Anterior cingulate cortex (tissue), 58 donors: Measurements from ENCODE around the gene NKTR.
A peak's percentile ranks its signal among the peaks of the same experiment; 100 is the strongest.
"Not testable (repeated sequence)": the region's sequence is repeated elsewhere in the genome, so short reads cannot be mapped to it uniquely, and the experiment has no call there.

ENCODE experiments used
- DNase-seq, 58 donors: peaks; one replicate each; lab custom pipeline; 2025; lab: John Stamatoyannopoulos, UW

The NKTR gene

GRCh38 chr3:42593635-42594034, 6.9 kb upstream of the NKTR start:
- DNase-seq, result no peak

- no peak for DNase-seq
These were observed 4.8 kb upstream of the NKTR start for GRCh38 chr3:42595682-42596081.

- not testable (repeated sequence) for DNase-seq
These were observed 3.4 kb upstream of the NKTR start for GRCh38 chr3:42597098-42597497.

- DNase-seq, result peak in 38 of 58 donors; percentile 23 to 82 (median 61)
These were observed 631 bp downstream of the NKTR start for GRCh38 chr3:42600958-42601675.

- DNase-seq, result no peak
These were observed 1.6 kb downstream of the NKTR start for GRCh38 chr3:42601896-42602581.

- no peak for DNase-seq
These were observed 2.5 kb downstream of the NKTR start for GRCh38 chr3:42602961-42603360.

- DNase-seq, result peak in 1 of 58 donors; percentile 18
These were observed 5.2 kb downstream of the NKTR start for GRCh38 chr3:42605546-42606173.

GRCh38 chr3:42608581-42608980, 8.1 kb downstream of the NKTR start:
- no peak for DNase-seq

- no peak for DNase-seq
These were observed 10.5 kb downstream of the NKTR start for GRCh38 chr3:42610976-42611375.

- no peak for DNase-seq
These were observed 11.7 kb downstream of the NKTR start for GRCh38 chr3:42612217-42612616.

- no peak for DNase-seq
These were observed 12.4 kb downstream of the NKTR start for GRCh38 chr3:42612928-42613327.

- no peak for DNase-seq
These were observed 13.0 kb downstream of the NKTR start for GRCh38 chr3:42613462-42613861.

GRCh38 chr3:42631620-42632019, 31.1 kb downstream of the NKTR start:
- no peak for DNase-seq

- no peak for DNase-seq
These were observed 31.7 kb downstream of the NKTR start for GRCh38 chr3:42632146-42632545.

GRCh38 chr3:42633544-42633943, 33.1 kb downstream of the NKTR start:
- no peak for DNase-seq

GRCh38 chr3:42635111-42635510, 34.6 kb downstream of the NKTR start:
- no peak for DNase-seq

GRCh38 chr3:42637001-42637400, 36.5 kb downstream of the NKTR start:
- no peak for DNase-seq

- DNase-seq, result no peak
These were observed 37.9 kb downstream of the NKTR start for GRCh38 chr3:42638339-42638842.

- no peak for DNase-seq
These were observed 38.7 kb downstream of the NKTR start for GRCh38 chr3:42639192-42639591.

- no peak for DNase-seq
These were observed 39.6 kb downstream of the NKTR start for GRCh38 chr3:42640129-42640528.

- DNase-seq, result no peak
These were observed 40.4 kb downstream of the NKTR start for GRCh38 chr3:42640771-42641370.
